WTC11 (cell line): ENCODE results near the gene MPI. TPM values are rescaled to one million over a fixed set of nuclear protein-coding genes. Genes with fewer than 3 reads are reported as not detected.
A peak's percentile ranks its signal among the peaks of the same experiment; 100 is the strongest.

Experiments used
- ATAC-seq: fragments of 200-7000 bp; cut with Tn5 transposase; 2 replicates; pipeline ENCODE4 v1.10.0; 2021; ENCODE audit warnings: mild to moderate bottlenecking, moderate library complexity
- CTCF ChIA-PET: fragments of 300-600 bp; sonication (Branson Sonifier 250); formaldehyde crosslinking; loops from one replicate; lab custom pipeline; 2021; ENCODE audit warnings: antibody characterized with exemption; lab: Charles Lee
- POLR2A ChIA-PET: fragments of 350-600 bp; sonication (Branson Sonifier 250); formaldehyde crosslinking; loops from one replicate; lab custom pipeline; 2021; ENCODE audit warnings: antibody characterized with exemption; lab: Charles Lee
- DNase-seq: peaks from one replicate; pipeline ENCODE4 v3.0.0; 2021; ENCODE audit warnings: low spot score
- H3K27ac Mint-ChIP-seq: 2 replicates; pipeline ENCODE4 v1.8.0; 2021; ENCODE audit warnings: mixed read lengths
- H3K27me3 Mint-ChIP-seq: 2 replicates; pipeline ENCODE4 v1.8.0; 2021; ENCODE audit warnings: low read depth, mild to moderate bottlenecking, moderate library complexity, mixed read lengths
- H3K36me3 Mint-ChIP-seq: 2 replicates; pipeline ENCODE4 v1.8.0; 2021; ENCODE audit warnings: mixed read lengths
- H3K4me1 Mint-ChIP-seq: 2 replicates; pipeline ENCODE4 v1.8.0; 2022; ENCODE audit warnings: mixed read lengths
- H3K4me3 Mint-ChIP-seq: 2 replicates; pipeline ENCODE4 v1.8.0; 2021; ENCODE audit warnings: mild to moderate bottlenecking, moderate library complexity, mixed read lengths
- H3K9me3 Mint-ChIP-seq: 2 replicates; pipeline ENCODE4 v1.8.0; 2021; ENCODE audit warnings: mixed read lengths
- CBFB ChIP-seq: sonication (generic); formaldehyde crosslinking; IDR thresholded peaks from 2 replicates; pipeline ENCODE4 v1.8.1; 2022; ENCODE audit warnings: mild to moderate bottlenecking, low read depth, missing genetic modification reagents
- ELF4 ChIP-seq: sonication (generic); formaldehyde crosslinking; IDR thresholded peaks from 2 replicates; pipeline ENCODE4 v1.8.1; 2022; ENCODE audit warnings: low read depth, mild to moderate bottlenecking, moderate library complexity, missing genetic modification reagents
- ESRRA ChIP-seq: sonication (generic); formaldehyde crosslinking; IDR thresholded peaks from 2 replicates; pipeline ENCODE4 v1.8.1; 2022; ENCODE audit warnings: mild to moderate bottlenecking, missing genetic modification reagents, borderline replicate concordance
- GABPB1 ChIP-seq: sonication (generic); formaldehyde crosslinking; IDR thresholded peaks from 2 replicates; pipeline ENCODE4 v1.8.1; 2023; ENCODE audit warnings: mild to moderate bottlenecking, missing genetic modification reagents
- GRHL2 ChIP-seq: fragments of 250-450 bp; sonication (Bioruptor Pico); IDR thresholded peaks from 2 replicates; pipeline ENCODE4 v1.8.0; 2022; ENCODE audit warnings: mild to moderate bottlenecking, moderate library complexity; ENCODE audit not compliant: insufficient replicate concordance, severe bottlenecking
- GTF2I ChIP-seq: fragments of 250-450 bp; sonication (Bioruptor Pico); conservative IDR thresholded peaks from 2 replicates; pipeline ENCODE4 v1.4.0; 2021; ENCODE audit warnings: mild to moderate bottlenecking
- IRF2 ChIP-seq: sonication (generic); formaldehyde crosslinking; IDR thresholded peaks from 2 replicates; pipeline ENCODE4 v1.8.0; 2022; ENCODE audit warnings: low read depth, missing genetic modification reagents, borderline replicate concordance
- NR1H2 ChIP-seq: sonication (generic); formaldehyde crosslinking; IDR thresholded peaks from 2 replicates; pipeline ENCODE4 v1.9.0; 2021; ENCODE audit warnings: mild to moderate bottlenecking, moderate library complexity, missing genetic modification reagents
- OVOL2 ChIP-seq: fragments of 250-450 bp; sonication (Bioruptor Pico); IDR thresholded peaks from 2 replicates; pipeline ENCODE4 v1.9.0; 2021; ENCODE audit warnings: mild to moderate bottlenecking, borderline replicate concordance
- RELA ChIP-seq: sonication (generic); formaldehyde crosslinking; IDR thresholded peaks from 2 replicates; pipeline ENCODE4 v1.8.1; 2022; ENCODE audit warnings: missing genetic modification reagents, mild to moderate bottlenecking, borderline replicate concordance
- TP53 ChIP-seq: sonication (generic); formaldehyde crosslinking; IDR thresholded peaks from 2 replicates; pipeline ENCODE4 v1.8.1; 2023; ENCODE audit warnings: mild to moderate bottlenecking, missing genetic modification reagents
- ZNF317 ChIP-seq: sonication (generic); formaldehyde crosslinking; IDR thresholded peaks from 2 replicates; pipeline ENCODE4 v1.8.1; 2023; ENCODE audit warnings: low read depth, mild to moderate bottlenecking, moderate library complexity, missing genetic modification reagents, borderline replicate concordance
- ZNF416 ChIP-seq: fragments of 250-450 bp; sonication (Bioruptor Pico); IDR thresholded peaks from 2 replicates; pipeline ENCODE4 v1.9.0; 2021; ENCODE audit warnings: mild to moderate bottlenecking, inconsistent platforms
- total RNA-seq: library from RNA; stranded (reverse); gene quantifications from 3 replicates; pipeline ENCODE4 v1.2.3, GENCODE V29; 2021
- TF ChIP-seq, protein P1 (sequence below): sonication (generic); formaldehyde crosslinking; conservative IDR thresholded peaks from 2 replicates; pipeline ENCODE4 v1.8.1; 2022; ENCODE audit warnings: mild to moderate bottlenecking, missing genetic modification reagents
- TF ChIP-seq, protein P2 (sequence below): sonication (generic); formaldehyde crosslinking; IDR thresholded peaks from 2 replicates; pipeline ENCODE4 v1.8.0; 2022; ENCODE audit warnings: missing genetic modification reagents
- TF ChIP-seq, protein P3 (sequence below): fragments of 250-450 bp; sonication (Bioruptor Pico); IDR thresholded peaks from 2 replicates; pipeline ENCODE4 v1.9.0; 2021; ENCODE audit warnings: mild to moderate bottlenecking
- TF ChIP-seq, protein P4 (sequence below): sonication (generic); formaldehyde crosslinking; IDR thresholded peaks from 2 replicates; pipeline ENCODE4 v1.8.1; 2022; ENCODE audit warnings: missing genetic modification reagents, borderline replicate concordance
- TF ChIP-seq, protein P5 (sequence below): sonication (generic); formaldehyde crosslinking; IDR thresholded peaks from 2 replicates; pipeline ENCODE4 v1.8.1; 2023; ENCODE audit warnings: mild to moderate bottlenecking, missing genetic modification reagents
- TF ChIP-seq, protein P6 (sequence below): sonication (generic); formaldehyde crosslinking; IDR thresholded peaks from 2 replicates; pipeline ENCODE4 v1.8.1; 2023; ENCODE audit warnings: mild to moderate bottlenecking, missing genetic modification reagents

MPI gene
- total RNA-seq, 1 experiment from 2014 or later, result 36.3 TPM

DNA sequence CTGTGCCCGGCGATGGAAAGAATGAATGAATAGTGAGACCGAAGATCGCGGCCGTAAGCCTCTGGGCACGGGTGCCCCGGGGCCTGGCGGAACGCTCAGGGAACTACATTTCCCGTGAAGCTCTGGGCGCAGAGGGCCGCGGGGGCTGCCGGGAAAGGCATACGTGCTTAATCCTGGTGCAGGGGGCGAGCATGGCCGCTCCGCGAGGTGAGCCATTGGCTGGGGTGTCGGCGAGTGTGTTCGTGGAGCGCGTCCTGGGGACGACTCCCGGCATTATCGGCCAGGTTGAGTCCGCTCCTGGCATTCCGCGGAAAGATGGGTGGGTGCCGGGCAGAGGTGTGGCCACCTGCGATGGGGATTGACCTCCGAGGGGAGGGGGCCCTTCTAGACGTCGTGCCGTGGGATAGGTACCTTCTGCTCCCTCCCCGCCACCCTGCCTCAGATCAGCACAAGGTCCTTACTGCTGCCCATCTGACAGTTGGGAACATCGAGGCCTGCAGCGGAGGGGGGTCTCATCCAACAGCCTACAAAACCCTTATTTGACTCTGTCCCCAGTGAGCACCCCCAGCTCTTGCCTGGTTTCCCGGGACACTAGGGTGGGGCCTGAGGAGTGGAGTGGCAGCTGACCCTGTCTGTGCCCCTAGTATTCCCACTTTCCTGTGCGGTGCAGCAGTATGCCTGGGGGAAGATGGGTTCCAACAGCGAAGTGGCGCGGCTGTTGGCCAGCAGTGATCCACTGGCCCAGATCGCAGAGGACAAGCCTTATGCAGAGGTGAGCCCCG is at the start of gene MPI (continued):
- TF ChIP-seq, protein P1, sequence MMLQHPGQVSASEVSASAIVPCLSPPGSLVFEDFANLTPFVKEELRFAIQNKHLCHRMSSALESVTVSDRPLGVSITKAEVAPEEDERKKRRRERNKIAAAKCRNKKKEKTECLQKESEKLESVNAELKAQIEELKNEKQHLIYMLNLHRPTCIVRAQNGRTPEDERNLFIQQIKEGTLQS, result no peak
- TF ChIP-seq GTF2I (CRISPR knock-in tag) (no peak; the same call in 1 of the 2 replicates), GRHL2 (no peak), ESRRA (no peak), RELA (CRISPR knock-in tag) (no peak), IRF2 (CRISPR knock-in tag) (no peak), TP53 (CRISPR knock-in tag) (0 out of 2 replicates have a peak, but pooled peaks have one; percentile 68), ELF4 (no peak), OVOL2 (CRISPR knock-in tag) (no peak), ZNF416 (CRISPR knock-in tag) (peak; percentile 47; the same call in 1 of the 2 replicates)
- TF ChIP-seq, protein P2, sequence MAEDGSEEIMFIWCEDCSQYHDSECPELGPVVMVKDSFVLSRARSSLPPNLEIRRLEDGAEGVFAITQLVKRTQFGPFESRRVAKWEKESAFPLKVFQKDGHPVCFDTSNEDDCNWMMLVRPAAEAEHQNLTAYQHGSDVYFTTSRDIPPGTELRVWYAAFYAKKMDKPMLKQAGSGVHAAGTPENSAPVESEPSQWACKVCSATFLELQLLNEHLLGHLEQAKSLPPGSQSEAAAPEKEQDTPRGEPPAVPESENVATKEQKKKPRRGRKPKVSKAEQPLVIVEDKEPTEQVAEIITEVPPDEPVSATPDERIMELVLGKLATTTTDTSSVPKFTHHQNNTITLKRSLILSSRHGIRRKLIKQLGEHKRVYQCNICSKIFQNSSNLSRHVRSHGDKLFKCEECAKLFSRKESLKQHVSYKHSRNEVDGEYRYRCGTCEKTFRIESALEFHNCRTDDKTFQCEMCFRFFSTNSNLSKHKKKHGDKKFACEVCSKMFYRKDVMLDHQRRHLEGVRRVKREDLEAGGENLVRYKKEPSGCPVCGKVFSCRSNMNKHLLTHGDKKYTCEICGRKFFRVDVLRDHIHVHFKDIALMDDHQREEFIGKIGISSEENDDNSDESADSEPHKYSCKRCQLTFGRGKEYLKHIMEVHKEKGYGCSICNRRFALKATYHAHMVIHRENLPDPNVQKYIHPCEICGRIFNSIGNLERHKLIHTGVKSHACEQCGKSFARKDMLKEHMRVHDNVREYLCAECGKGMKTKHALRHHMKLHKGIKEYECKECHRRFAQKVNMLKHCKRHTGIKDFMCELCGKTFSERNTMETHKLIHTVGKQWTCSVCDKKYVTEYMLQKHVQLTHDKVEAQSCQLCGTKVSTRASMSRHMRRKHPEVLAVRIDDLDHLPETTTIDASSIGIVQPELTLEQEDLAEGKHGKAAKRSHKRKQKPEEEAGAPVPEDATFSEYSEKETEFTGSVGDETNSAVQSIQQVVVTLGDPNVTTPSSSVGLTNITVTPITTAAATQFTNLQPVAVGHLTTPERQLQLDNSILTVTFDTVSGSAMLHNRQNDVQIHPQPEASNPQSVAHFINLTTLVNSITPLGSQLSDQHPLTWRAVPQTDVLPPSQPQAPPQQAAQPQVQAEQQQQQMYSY, result no peak
- TF ChIP-seq, protein P3, sequence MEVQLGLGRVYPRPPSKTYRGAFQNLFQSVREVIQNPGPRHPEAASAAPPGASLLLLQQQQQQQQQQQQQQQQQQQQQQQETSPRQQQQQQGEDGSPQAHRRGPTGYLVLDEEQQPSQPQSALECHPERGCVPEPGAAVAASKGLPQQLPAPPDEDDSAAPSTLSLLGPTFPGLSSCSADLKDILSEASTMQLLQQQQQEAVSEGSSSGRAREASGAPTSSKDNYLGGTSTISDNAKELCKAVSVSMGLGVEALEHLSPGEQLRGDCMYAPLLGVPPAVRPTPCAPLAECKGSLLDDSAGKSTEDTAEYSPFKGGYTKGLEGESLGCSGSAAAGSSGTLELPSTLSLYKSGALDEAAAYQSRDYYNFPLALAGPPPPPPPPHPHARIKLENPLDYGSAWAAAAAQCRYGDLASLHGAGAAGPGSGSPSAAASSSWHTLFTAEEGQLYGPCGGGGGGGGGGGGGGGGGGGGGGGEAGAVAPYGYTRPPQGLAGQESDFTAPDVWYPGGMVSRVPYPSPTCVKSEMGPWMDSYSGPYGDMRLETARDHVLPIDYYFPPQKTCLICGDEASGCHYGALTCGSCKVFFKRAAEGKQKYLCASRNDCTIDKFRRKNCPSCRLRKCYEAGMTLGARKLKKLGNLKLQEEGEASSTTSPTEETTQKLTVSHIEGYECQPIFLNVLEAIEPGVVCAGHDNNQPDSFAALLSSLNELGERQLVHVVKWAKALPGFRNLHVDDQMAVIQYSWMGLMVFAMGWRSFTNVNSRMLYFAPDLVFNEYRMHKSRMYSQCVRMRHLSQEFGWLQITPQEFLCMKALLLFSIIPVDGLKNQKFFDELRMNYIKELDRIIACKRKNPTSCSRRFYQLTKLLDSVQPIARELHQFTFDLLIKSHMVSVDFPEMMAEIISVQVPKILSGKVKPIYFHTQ (CRISPR knock-in tag), result no peak
- TF ChIP-seq, protein P4, sequence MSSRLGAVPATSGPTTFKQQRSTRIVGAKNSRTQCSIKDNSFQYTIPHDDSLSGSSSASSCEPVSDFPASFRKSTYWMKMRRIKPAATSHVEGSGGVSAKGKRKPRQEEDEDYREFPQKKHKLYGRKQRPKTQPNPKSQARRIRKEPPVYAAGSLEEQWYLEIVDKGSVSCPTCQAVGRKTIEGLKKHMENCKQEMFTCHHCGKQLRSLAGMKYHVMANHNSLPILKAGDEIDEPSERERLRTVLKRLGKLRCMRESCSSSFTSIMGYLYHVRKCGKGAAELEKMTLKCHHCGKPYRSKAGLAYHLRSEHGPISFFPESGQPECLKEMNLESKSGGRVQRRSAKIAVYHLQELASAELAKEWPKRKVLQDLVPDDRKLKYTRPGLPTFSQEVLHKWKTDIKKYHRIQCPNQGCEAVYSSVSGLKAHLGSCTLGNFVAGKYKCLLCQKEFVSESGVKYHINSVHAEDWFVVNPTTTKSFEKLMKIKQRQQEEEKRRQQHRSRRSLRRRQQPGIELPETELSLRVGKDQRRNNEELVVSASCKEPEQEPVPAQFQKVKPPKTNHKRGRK, result no peak

DNA sequence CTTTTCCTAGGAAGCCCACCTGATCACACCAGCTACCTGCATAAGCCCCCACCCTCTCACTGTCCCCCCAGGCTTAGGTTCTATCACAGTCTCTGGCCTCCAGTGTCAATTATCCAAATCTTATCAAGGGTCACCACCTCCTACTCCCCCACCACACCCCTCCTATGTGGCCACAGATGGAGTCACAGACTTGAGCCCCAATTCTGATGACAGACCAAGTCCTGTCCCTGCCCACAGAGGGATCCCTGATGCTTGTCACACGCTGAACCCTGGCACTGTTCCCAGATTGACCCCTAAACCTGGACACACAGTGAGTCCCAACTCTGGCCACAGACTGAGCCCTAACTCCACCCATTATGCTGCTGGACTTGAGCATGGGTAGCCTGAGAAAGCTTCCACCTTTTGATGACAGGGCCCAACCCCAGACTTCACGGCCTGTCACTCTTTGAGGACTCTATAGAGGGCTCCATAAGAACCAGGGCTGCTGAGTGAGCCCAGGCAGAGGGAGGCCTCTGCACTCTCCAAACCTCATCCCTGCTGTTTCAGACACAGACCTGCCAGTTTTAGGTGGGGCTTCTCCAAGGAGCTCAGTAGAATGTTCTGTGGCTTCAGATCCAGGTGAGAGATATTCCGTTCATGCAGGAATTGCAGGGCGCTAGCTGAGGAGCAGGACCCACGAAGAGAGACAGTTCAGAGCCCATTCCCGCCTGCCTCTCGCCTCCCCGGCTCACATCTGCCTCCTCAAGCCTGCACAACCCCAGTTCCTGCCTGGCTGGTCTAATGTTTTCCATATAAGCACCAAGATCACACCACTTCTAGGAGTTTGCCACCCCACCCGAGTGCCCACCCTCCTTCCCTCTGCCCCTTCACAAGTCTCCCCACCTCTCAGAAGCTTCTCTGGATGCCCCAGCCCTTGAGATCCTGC is 48.7 kb upstream of the MPI start:
- no peaks in the 10 kb centered on the region for H3K9me3 Mint-ChIP-seq
- H3K36me3 Mint-ChIP-seq, result peaks cover 3% of the 10 kb centered on the region
- H3K27ac Mint-ChIP-seq, result no peak overlapping the region
- TF ChIP-seq GRHL2, result no peak
- no peak for TF ChIP-seq GTF2I (CRISPR knock-in tag)
- TF ChIP-seq, protein P5, sequence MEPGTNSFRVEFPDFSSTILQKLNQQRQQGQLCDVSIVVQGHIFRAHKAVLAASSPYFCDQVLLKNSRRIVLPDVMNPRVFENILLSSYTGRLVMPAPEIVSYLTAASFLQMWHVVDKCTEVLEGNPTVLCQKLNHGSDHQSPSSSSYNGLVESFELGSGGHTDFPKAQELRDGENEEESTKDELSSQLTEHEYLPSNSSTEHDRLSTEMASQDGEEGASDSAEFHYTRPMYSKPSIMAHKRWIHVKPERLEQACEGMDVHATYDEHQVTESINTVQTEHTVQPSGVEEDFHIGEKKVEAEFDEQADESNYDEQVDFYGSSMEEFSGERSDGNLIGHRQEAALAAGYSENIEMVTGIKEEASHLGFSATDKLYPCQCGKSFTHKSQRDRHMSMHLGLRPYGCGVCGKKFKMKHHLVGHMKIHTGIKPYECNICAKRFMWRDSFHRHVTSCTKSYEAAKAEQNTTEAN (CRISPR knock-in tag), result no peak
- TF ChIP-seq, protein P4, result no peak
- TF ChIP-seq, protein P6, sequence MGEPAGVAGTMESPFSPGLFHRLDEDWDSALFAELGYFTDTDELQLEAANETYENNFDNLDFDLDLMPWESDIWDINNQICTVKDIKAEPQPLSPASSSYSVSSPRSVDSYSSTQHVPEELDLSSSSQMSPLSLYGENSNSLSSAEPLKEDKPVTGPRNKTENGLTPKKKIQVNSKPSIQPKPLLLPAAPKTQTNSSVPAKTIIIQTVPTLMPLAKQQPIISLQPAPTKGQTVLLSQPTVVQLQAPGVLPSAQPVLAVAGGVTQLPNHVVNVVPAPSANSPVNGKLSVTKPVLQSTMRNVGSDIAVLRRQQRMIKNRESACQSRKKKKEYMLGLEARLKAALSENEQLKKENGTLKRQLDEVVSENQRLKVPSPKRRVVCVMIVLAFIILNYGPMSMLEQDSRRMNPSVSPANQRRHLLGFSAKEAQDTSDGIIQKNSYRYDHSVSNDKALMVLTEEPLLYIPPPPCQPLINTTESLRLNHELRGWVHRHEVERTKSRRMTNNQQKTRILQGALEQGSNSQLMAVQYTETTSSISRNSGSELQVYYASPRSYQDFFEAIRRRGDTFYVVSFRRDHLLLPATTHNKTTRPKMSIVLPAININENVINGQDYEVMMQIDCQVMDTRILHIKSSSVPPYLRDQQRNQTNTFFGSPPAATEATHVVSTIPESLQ (CRISPR knock-in tag), result no peak
- TF ChIP-seq NR1H2, result no peak
- no peak for TF ChIP-seq OVOL2 (CRISPR knock-in tag)
- TF ChIP-seq GABPB1 (CRISPR knock-in tag), result no peak
- no peak for TF ChIP-seq ZNF317 (CRISPR knock-in tag)
- TF ChIP-seq CBFB (CRISPR knock-in tag), result no peak

More for the DNA sequence above, 48.7 kb upstream of the MPI start:
- no peaks in the 10 kb centered on the region for H3K27me3 Mint-ChIP-seq
- H3K4me1 Mint-ChIP-seq, result peaks cover 21% of the 10 kb centered on the region
- no peak for ATAC-seq
- ChIA-PET CTCF (interaction anchor here (1.0 to 5.1 kb wide), 15 partner anchors 14 to 210 kb away, joined by 3 to 34 read pairs (median 6); partner anchors contain the start of genes CPLX3 and MPI), POLR2A (interaction anchor here (1.0 to 1.6 kb wide), 3 partner anchors 18 to 81 kb away, joined by 3 to 8 read pairs (median 4); no protein-coding TSS in a partner anchor)
- no peak for DNase-seq
- H3K4me3 Mint-ChIP-seq, result peak overlapping the region; percentile 87
